Activated CD4-positive, alpha-beta T cell treated with anti-CD3 and anti-CD28 coated beads, Interleukin-2, amount 50 U/mL, for 1 hour (primary cell): ENCODE measurements around the gene GRIN2C.
A peak's percentile ranks its signal among the peaks of the same experiment; 100 is the strongest.
"Not testable (repeated sequence)": the region's sequence is repeated elsewhere in the genome, so short reads cannot be mapped to it uniquely, and the experiment has no call there.

ENCODE experiments used
- DNase-seq: peaks from one replicate; pipeline ENCODE4 v3.0.0-alpha.2; 2020

The GRIN2C gene

DNA sequence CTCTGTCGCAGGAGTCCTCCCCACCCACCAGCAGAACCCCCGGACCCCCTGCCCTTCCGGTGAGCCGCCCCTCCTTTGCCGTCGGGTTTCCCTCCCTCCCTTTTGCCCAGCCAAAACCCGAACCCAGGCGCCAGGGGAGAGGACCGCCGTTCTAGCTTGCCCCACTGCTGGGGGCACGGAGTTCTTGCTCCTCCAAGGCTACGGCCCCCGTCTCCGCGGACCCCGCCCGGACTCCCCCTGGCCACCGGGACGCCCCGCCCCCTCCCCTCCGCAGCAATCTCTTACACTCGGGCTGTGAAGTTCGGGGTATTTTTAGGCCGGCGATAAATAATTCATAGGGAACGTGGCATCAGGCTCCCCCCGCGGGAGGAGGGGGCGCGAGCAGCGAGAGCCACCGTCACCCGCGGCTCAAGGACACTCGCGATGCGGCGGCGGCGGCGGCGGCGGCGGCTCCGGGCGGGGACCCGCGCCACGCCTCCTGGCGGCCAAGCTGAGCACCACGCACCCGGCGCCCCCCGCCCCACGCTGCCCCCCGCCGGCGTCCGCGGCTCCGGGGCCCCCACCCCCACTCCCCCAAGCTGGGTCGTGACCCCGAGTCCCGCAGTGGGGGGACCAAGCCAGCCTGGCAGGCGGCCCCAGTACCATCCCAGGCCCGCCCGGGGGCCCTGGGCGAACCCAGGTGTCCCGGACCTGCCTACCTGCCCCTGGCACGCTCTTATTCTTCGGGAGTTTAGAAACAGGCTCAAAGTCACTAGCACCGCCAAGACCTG, at the start of gene GRIN2C:
Gene GRIN2C, minus strand, starts transcription at position 427 of the 770 bp plus-strand sequence. CDS start 4,793 bp downstream, outside the sequence.
- peak; percentile 24 for DNase-seq

DNA sequence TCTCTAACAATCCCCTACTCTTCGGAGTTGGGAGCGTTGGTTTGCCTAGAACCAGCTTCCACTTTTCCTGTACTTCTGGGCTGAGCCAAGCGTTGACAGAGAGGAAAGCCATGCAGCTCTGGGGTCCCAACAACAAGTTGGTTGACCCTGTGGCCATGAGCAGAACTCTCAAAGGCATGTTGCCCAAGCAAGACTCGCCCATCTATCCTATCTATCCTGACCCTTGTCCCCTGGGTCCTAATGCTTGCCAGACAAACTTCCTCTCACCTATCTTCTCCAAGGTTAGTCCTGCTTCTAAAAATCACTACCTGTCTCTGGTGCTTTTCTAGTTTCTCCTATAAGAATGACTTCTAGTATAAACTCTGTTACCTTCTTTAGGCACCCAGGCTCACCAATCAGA, 49.4 kb upstream of the GRIN2C start:
- DNase-seq: not testable (repeated sequence)

DNA sequence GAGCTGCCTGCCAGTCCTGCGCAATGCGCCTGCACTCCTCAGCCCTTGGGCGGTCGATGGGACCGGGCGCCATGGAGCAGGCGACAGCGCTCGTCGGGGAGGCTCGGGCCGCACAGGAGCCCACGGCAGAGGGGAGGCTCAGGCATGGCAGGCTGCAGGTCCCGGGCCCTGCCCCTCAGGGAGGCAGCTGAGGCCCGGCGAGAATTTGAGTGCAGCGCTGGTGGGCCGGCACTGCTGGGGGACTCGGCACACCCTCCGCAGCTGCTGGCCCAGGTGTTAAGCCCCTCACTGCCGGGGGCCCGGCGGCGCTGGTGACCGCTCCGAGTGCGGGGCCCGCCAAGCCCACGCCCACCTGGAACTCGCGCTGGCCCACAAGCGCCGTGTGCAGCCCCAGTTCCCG, 47.3 kb upstream of the GRIN2C start:
- DNase-seq: no peak

DNA sequence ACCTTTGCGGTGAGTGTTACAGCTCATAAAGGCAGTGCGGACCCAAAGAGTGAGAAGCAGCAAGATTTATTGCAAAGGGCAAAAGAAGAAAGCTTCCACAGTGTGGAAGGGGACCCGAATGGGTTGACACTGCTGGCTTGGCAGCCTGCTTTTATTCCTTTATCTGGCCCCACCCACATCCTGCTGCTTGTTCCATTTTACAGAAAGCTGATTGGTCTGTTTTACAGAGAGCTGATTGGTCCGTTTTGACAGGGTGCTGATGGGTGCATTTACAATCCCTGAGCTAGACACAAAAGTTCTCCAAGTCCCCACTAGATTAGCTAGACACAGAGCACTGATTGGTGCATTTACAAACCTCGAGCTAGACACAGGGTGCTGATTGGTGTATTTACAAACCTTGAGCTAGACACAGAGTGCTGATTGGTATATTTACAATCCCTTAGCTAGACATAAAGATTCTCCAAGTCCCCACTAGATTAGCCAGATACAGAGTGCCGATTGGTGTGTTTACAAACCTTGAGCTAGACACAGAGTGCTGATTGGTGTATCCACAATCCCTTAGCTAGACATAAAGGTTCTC, 46.6 kb upstream of the GRIN2C start:
- DNase-seq: not testable (repeated sequence)

DNA sequence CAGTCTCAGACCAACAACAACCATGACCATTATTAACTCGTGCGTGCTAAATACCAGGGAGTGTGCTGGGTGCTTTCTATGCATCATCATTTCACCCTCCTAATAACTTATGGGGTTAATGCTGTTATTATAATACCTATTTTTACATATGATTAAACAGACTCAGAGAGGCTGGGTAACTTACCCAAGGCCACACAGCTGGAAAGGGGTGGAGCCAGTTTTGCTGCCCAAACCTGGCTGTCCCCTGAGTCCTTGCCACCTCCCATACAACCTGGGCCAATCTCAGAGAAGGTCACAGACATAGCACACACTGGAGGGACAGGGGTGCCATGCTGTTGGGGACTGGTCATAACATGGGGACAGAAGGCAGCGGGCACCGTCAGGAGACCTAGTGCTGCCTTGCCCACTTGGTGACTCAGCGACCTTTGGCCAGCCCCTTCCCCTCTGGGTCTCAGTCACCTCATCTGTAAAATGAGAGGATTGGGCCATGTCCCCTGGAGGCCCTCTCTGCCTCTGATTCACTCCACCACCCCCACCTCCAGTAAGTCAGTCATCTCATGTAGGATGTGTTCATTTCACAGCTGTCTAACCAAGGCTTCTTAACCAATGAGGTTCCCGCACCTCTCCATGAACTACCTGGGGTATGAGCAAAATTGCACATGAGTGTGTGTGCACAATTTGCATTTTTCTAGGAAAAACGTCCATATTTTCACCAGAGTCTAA, 45.2 kb upstream of the GRIN2C start:
- no peak for DNase-seq

DNA sequence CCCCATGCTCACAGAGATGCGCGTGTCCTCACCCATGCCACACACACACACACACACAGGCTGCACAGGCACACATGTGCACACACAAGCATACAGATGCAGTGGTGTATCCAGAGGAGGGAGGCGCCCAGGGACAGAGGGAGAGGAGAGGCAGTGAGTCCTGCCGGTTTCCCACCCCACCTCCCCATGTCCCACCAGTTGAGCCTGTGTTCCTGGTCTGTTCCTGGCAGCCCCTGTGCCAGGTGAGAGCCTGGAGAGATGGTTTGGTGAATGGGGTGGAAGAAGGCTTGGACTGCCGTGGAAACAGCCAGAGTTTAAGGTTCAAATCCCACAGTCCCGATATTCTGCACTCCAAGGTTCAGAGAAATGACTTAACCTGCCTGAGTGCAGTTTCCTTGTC, 44.0 kb upstream of the GRIN2C start:
- DNase-seq: no peak

DNA sequence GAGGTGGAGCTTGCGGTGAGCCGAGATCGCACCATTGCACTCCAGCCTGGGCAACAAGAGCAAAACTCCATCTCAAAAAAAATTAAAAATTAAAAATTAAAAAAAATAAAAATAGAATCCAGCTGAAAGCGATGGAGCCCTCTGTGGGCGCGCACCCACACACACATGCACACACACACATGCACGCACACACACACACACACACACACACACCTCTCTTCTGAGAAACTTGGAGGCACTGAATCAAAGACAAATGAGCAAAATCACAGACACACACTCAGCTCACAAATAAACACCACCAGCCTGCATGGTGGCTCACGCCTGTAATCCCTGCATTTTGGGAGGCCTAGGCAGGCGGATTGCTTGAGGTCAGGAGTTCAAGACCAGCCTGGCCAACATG, 43.3 kb upstream of the GRIN2C start:
- DNase-seq: no peak

DNA sequence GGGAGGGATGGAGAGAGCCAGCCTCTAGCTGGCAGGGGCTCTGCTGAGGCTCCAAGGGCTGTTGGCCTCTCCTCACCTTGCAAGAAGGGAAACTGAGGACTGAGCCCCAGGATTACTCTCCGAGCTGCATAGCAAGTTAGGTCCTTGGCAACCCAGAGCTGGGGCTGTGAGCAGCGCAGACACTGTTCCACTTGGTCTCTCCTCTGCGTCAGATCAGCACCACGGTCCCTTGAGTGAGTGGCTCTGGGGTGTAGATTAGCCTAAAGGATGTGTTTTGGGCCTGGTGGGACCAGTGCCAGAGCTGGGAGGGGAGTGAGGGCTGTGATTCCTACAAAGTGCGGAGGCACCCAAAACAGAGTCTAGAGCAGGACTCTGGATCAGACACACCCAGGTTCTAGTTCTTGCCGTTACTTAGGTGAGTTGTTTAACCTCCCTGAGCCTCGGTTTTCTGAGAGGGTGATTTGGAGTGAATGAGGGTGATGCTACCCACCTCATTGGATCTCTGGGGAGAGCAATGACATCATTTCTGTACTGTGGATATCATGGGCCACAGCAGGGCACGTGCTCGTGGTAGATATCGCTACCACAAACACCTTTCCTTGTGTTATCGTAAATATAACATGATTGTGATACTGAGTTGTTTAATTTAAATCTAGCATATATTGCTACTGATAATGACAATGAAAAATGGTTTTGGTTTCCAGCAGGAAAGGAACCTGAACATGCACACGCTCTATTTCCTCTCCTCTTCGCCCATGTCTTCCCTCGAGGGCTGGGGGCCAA, 41.9 kb upstream of the GRIN2C start:
- no peak for DNase-seq

DNA sequence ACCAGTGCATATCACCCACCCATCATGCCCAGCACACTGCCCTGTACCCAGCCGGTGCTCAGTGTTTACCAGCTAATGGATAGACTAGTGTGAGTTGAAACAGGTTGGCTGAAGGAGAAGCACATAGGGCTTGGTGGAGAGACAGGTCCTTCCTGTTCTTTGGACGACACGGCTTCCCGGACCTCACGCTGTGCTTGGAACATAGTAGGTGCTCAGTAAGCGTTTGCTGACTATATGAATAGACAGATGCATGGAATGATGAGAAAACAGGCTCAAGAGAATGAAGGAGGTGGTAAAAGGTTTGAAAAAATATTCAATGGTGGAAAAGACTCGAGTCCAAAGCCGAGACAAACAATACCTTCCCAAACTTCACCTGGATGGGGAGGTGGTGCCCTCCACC, 40.5 kb upstream of the GRIN2C start:
- DNase-seq: no peak

DNA sequence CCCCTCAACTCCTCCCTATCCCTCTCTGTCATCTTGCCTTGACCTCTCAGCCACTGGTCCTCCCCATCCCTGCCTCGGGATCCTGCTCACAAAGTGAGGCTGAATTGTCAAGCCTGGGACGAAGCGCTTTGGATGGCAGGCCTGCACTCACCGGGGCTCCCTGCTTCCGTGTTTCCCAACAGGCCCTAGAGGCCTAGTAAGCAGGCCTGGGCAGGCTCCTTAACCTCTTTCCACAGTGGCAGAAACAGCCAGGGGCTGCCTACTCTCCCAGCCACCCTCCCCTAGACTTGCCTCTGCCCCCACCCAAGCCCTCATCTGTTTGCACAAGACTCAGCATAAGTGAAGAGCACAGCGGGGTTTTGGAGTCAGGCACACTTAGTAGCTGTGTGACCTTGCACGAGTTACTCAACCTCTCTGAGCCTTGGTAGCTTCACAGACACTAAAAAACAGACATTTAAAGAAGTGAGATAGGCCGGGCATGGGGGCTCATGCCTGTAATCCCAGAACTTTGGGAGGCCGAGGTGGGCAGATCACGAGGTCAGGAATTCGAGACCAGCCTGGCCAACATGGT, 38.8 kb upstream of the GRIN2C start:
- DNase-seq: no peak

DNA sequence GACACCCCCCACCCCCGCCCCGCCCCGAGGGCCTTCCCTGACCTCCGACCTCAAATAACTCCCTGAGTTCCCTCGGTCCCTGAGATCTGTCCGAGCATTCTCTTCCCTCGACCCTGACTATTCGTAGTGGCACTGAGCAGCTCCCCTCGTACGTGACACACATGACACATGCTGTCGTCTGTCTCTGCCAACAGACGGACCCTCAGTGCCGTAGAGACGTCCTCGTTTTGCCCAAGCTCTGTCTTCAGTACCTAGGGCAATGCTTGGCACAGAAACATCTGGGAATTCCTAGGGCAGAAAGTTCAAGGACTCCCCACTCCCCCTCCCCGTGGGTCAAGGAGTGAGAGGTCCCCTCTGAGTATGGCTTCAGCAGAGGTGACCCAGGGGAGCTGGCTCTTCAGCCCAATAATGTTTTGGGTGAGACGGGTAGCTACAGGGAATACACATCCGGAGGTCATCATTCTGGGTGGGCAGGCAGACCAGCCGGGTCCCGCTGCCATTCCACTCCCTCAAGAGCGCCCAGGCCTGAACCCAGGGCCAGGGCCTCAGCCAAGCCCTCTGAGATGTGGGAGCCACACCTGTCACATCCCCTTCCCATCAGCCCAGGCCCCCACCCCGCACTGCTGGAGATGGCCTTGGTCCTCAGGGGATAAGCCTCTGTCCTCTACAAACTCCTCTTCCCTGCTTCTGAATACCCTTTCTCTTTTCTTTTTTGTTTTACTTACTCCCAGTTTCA, 34.4 kb upstream of the GRIN2C start:
- DNase-seq: no peak

DNA sequence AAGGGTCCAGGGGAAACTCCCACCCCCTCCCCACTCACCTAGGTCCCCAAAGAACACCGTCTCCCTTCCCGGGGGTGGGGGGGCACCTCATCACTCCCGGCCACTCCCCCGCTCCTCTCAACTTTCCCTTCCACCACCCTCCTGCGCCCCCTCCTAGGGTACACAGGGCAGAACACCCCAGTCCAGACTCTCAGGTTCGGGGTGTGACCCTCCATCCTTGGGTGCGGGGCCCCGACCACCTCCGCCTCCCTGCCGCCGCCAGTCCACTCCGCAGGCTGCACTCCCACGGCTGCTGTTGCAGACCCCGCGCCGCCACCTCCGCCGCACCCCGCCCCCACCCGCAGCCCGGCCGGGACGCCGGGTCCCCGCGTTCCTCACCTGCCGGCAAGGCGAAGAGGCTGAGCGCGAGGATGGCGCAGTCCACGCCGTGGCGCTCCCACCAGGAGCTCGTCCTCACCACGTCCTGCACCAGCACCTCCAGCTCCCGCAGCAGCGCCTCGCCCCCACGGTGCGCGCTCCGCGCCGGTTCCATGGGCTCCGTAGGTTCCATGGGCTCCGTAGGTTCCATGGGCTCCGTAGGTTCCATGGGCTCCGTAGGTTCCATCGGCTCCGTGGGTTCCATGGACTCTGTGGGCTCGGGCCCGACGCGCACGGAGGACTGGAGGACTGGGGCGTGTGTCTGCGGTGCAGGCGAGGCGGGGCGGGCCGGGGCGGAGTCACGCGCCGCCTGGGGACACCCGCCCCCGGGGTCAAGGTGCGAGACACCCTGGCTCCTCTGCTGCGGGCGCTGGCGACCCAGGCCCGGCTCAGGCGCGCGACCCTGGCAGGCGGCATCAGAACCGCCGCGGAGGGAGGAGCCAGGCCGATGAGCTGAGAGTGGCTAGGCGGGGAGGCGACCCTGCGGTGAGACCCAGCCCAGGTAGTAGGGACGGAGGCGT, 33.6 kb upstream of the GRIN2C start, which contains the start of gene FADS6:
Gene FADS6, minus strand, starts transcription at position 660 of the 938 bp plus-strand sequence. Its CDS starts 38 bp downstream, at position 622.
- DNase-seq: no peak

DNA sequence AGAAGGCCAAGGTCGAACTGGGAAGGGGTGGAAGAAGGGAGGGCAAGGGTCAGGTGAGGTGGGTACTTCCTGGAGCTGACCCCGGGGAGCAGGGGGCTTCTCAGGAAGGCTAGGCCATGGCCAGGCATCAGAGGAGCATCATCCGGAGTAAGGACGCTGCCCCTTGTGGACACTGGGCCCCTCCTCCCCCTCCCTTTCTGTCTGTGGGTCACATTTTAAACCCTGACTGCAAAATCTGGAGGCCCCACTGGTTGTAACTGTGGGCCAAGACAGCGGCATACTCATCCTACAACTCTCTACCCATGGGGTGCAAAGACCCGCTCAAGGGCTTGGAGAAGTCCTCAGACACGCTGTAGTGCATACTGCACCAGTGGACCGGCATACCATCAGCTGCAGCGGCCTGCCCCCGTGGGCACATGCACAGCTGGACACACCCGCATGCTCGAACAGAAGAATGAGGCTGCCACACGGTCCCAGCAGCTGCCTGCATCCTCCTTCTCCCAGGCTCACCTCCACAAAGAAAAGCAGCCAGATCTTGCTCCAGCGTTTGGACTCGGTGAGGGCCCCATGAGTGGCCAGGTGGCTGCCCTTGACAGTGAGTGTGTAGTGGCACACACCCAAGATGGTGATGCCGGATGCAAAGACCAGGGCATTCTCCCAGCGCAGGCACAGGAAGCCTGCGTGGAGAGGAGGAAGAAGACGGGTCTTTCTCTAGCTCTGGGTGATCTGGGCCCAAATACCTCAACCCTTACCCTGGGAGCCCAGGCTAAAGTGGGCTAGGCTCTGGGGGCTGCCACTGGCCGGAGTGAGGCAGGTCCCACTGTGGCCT, 32.5 kb upstream of the GRIN2C start:
- DNase-seq: no peak

DNA sequence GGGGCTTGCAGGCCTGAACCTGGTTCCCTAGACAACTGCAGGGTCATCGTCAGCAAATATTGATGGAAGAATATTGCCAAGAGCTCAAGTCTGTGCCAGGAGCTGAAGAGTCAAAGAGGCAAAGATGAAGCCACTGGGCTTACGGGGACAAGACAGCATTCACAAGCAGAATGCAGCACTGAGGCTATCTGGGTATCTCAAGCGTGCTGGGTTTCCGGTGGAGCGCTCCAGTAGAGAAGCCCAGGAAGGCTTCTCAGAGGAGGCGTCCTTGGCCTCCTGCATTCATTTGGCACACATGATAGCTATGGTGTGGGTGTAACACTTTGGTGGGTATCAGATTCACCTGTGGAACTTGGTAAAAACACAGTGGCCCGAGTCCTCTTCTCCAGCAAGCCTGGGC, 30.9 kb upstream of the GRIN2C start:
- no peak for DNase-seq

DNA sequence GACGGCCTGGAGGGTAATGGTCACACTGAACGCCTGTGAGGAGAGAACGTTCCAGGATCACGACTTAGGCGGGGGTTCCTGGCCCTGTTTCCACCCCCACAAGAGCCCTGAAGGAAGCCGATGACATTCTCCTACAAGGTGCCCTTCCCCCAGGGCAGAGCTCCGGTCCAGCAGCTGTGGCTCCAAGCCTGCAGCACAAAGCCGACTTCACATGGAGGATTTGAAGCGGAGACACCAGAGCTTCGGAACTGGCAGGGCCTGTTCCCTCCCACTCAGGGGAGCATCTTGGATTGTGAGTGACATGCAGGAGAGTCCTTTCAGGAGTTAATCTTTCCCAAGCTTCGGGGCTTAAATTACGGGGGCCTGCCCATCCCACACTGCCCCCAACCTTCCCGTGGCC, 28.8 kb upstream of the GRIN2C start:
- no peak for DNase-seq

DNA sequence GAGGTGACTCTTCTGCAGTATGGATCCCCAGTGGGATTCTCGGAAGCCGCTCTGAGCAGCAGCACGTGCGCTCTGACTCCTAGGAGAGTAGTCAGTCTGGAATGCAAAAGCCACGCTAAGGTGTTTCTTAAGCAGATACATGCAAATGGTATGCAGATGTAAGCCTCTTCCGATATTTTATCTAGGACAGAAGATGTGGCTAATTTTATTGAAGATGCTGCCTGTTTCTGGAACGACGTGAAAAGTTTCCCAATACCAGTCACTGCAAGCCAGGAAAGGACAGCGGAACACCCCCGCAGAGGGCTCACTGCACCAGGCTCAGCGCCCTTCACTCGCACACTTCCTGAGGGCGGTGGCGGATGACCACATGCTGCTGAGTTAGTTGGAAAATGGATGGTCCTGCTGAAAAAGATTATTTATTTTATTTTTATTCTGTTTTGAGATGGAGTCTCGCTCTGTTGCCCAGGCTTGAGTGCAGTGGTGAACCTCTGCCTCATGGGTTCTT, 23.6 kb upstream of the GRIN2C start:
- DNase-seq: no peak

DNA sequence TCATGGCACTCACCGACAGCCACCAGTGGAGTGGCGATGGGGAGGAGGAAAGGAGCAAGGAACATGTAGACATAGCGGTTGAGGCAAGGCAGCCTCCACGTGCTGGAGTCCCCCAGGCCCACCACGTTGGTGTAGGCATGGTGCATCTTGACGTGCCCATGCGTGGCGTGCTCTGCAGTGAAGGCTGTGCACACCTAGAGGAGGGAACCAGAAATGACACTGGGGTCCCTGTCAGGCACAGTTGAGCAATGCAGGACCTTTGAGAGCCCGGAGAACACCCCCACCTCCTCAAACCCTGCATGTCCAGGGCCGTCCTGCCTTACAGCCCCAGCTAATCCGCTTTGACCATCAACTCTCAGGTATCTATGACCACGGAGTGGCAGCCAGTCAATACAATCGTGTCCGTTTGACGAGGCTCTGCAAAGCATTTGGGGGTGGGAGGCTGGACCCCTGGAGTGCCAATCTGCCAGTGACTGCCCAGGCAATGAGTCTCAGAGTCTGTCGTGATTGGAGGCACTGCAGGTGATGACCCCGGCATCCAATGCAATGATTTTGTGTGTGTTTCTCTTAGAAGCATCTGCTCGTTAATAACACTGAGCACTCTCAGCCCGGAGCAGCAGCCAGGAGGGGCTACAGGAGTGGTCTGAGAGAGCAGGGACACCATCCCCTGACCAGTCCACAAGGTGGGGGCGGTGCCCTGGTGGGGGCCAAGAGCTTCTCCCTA, 23.0 kb upstream of the GRIN2C start:
- no peak for DNase-seq

DNA sequence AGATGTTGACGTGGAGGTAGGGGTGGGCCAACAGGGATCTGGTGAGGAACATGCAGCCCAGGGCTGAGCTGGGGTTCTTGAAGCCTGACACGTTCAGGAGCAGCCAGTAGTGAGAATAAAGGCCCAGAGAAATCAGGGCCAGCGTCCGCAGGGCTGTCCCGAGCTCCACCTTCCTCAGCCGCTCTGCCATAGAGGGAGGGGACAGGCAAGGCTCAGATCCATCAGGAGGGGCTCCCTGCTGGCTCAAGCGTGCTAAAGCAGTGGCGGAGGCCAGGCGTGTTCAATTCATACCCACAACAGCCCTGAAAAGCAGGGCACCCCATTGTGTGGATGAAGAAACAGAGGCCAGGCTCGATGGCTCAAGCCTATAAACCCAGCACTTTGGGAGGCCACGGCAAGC, 21.4 kb upstream of the GRIN2C start:
- DNase-seq: no peak

DNA sequence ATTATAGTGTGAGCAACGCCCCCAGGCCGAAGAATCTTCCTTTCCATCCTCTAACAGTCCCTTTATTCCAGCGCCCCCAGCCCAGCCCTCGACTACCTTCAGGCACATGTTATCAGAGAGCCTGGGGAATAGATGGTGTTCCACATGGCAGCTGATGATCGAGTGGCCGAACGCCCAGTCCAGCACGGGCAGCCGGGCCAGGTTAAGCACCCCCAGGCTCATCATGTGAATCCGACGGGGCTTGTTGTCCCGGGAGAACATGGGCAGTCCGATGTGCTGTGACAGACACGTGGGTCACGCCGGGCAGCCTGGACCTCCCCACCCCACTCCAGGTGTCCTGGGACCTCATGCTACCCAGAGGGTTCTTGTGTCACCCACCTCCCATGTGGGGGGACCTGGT, 19.6 kb upstream of the GRIN2C start:
- DNase-seq: no peak
